Measurements from ENCODE around the gene ATP6V1B1.

The ATP6V1B1 gene

GRCh38 chr2:70957798-70958197 is 22.1 kb downstream of the ATP6V1B1 start:
- no peak for DNase-seq (ENCODE audit: low read depth)
- no peak for TF ChIP-seq CTCF (IDR thresholded peaks at IDR 0.05; ENCODE audit: low read length, missing control alignments)
- no peak overlapping the region for H3K4me3 ChIP-seq (replicated peaks; ENCODE audit: low read depth, low read length)

- H3K4me3 ChIP-seq (replicated peaks; ENCODE audit: low read depth, low read length) = no peak overlapping the region
- no peak for DNase-seq (ENCODE audit: low read depth)
- TF ChIP-seq CTCF (IDR thresholded peaks at IDR 0.05; ENCODE audit: low read length, missing control alignments) = no peak
Measured at GRCh38 chr2:70958759-70959158, 23.1 kb downstream of the ATP6V1B1 start.

- DNase-seq (ENCODE audit: low read depth) = no peak
- H3K4me3 ChIP-seq (replicated peaks; ENCODE audit: low read depth, low read length) = no peak overlapping the region
- no peak for TF ChIP-seq CTCF (IDR thresholded peaks at IDR 0.05; ENCODE audit: low read length, missing control alignments)
Measured at GRCh38 chr2:70959271-70959761, 23.6 kb downstream of the ATP6V1B1 start.

GRCh38 chr2:70959851-70960832 is 24.4 kb downstream of the ATP6V1B1 start:
- no peak overlapping the region for H3K4me3 ChIP-seq (replicated peaks; ENCODE audit: low read depth, low read length)
- no peak for DNase-seq (ENCODE audit: low read depth)
- no peak for TF ChIP-seq CTCF (IDR thresholded peaks at IDR 0.05; ENCODE audit: low read length, missing control alignments)

- H3K4me3 ChIP-seq (replicated peaks; ENCODE audit: low read depth, low read length) = no peak overlapping the region
- TF ChIP-seq CTCF (IDR thresholded peaks at IDR 0.05; ENCODE audit: low read length, missing control alignments) = no peak
- no peak for DNase-seq (ENCODE audit: low read depth)
Measured at GRCh38 chr2:70960833-70961647, 25.3 kb downstream of the ATP6V1B1 start.

GRCh38 chr2:70961648-70961994 is 25.9 kb downstream of the ATP6V1B1 start:
- DNase-seq (ENCODE audit: low read depth) = no peak
- no peak for TF ChIP-seq CTCF (IDR thresholded peaks at IDR 0.05; ENCODE audit: low read length, missing control alignments)
- H3K4me3 ChIP-seq (replicated peaks; ENCODE audit: low read depth, low read length) = no peak overlapping the region
